Trophoblast cell (in vitro differentiated cells and primary cell): ENCODE measurements around the gene DNM3.

Experiments used
- DNase-seq, 2 donors: peaks; one replicate each; pipeline ENCODE4 v3.0.0-alpha.2; 2016
- H2AFZ ChIP-seq: 2 replicates; pipeline ENCODE4 v1.6.1; 2013; ENCODE audit warnings: low read length, moderate library complexity, mild to moderate bottlenecking; ENCODE audit not compliant: insufficient read depth, poor library complexity
- H2AK5ac ChIP-seq: 2 replicates; pipeline ENCODE4 v1.6.1; 2013; ENCODE audit warnings: mild to moderate bottlenecking, low read length
- H2BK120ac ChIP-seq: 2 replicates; pipeline ENCODE4 v1.6.1; 2013; ENCODE audit warnings: low read length, mild to moderate bottlenecking, moderate library complexity; ENCODE audit not compliant: insufficient read depth, poor library complexity
- H2BK12ac ChIP-seq: 2 replicates; pipeline ENCODE4 v1.6.1; 2013; ENCODE audit warnings: mild to moderate bottlenecking, low read length, moderate library complexity
- H2BK5ac ChIP-seq: 2 replicates; pipeline ENCODE4 v1.6.1; 2013; ENCODE audit warnings: low read length, low read depth, moderate library complexity, mild to moderate bottlenecking; ENCODE audit not compliant: poor library complexity
- H3K14ac ChIP-seq: 2 replicates; pipeline ENCODE4 v1.6.1; 2013; ENCODE audit warnings: mild to moderate bottlenecking, low read length
- H3K18ac ChIP-seq: 2 replicates; pipeline ENCODE4 v1.6.1; 2013; ENCODE audit warnings: mild to moderate bottlenecking, low read length
- H3K23ac ChIP-seq: 2 replicates; pipeline ENCODE4 v1.6.1; 2013; ENCODE audit warnings: low read length
- H3K27ac ChIP-seq: 2 replicates; pipeline ENCODE4 v1.5.1; 2013; ENCODE audit warnings: low read depth, mild to moderate bottlenecking, inconsistent platforms, low read length, moderate library complexity
- H3K27me3 ChIP-seq: 2 replicates; pipeline ENCODE4 v1.6.1; 2013; ENCODE audit warnings: inconsistent platforms, mild to moderate bottlenecking, low read length, moderate library complexity; ENCODE audit not compliant: insufficient read depth
- H3K36me3 ChIP-seq, 2 experiments: 1 replicate in 1 of 2; 2 replicates in 1 of 2; pipeline ENCODE4 v1.6.1; 2013; ENCODE audit warnings: low read length in 2 of 2, mild to moderate bottlenecking in 2 of 2, moderate library complexity in 1 of 2; ENCODE audit not compliant: insufficient read depth in 2 of 2, control insufficient read depth in 1 of 2
- H3K4ac ChIP-seq: 2 replicates; pipeline ENCODE4 v1.6.1; 2013; ENCODE audit warnings: low read depth, mild to moderate bottlenecking, low read length, moderate library complexity
- H3K4me1 ChIP-seq, 2 experiments: 1 replicate in 1 of 2; 2 replicates in 1 of 2; pipeline ENCODE4 v1.6.1; 2013; ENCODE audit warnings: low read length in 2 of 2, mild to moderate bottlenecking in 2 of 2, moderate library complexity in 1 of 2; ENCODE audit not compliant: insufficient read depth in 2 of 2, control insufficient read depth in 1 of 2
- H3K4me2 ChIP-seq: 2 replicates; pipeline ENCODE4 v1.6.1; 2013; ENCODE audit warnings: inconsistent platforms, mild to moderate bottlenecking, low read length, moderate library complexity
- H3K4me3 ChIP-seq: 2 replicates; pipeline ENCODE4 v1.5.1; 2013; ENCODE audit warnings: mild to moderate bottlenecking, low read depth, low read length, inconsistent platforms
- H3K79me1 ChIP-seq: one replicate; pipeline ENCODE4 v1.6.1; 2013; ENCODE audit warnings: low read length
- H3K79me2 ChIP-seq: 2 replicates; pipeline ENCODE4 v1.6.1; 2013; ENCODE audit warnings: low read length, mild to moderate bottlenecking; ENCODE audit not compliant: control insufficient read depth, insufficient read depth, poor library complexity
- H3K9ac ChIP-seq: 2 replicates; pipeline ENCODE4 v1.6.1; 2013; ENCODE audit warnings: mild to moderate bottlenecking, low read length
- H3K9me3 ChIP-seq: 2 replicates; pipeline ENCODE4 v1.6.1; 2013; ENCODE audit warnings: low read depth, mild to moderate bottlenecking, control low read depth, inconsistent platforms, low read length; ENCODE audit not compliant: insufficient read depth
- H4K12ac ChIP-seq: 2 replicates; pipeline ENCODE4 v1.6.1; 2013; ENCODE audit warnings: low read depth, mild to moderate bottlenecking, low read length, moderate library complexity
- H4K8ac ChIP-seq: 2 replicates; pipeline ENCODE4 v1.6.1; 2013; ENCODE audit warnings: low read depth, mild to moderate bottlenecking, low read length, moderate library complexity
- H4K91ac ChIP-seq: one replicate; pipeline ENCODE4 v1.6.1; 2013; ENCODE audit warnings: low read depth, mild to moderate bottlenecking, low read length, moderate library complexity
- WGBS: extraction: QIAGEN DNeasy Blood & Tissue Kit; methylation state at CpG from one replicate; pipeline ENCODE4 v1.1.7; 2013; ENCODE audit warnings: missing lambda C conversion rate; ENCODE audit not compliant: insufficient read length, insufficient coverage; ENCODE audit errors: extremely low coverage; 5-methylcytosine and 5-hydroxymethylcytosine counted together

Gene DNM3

DNA sequence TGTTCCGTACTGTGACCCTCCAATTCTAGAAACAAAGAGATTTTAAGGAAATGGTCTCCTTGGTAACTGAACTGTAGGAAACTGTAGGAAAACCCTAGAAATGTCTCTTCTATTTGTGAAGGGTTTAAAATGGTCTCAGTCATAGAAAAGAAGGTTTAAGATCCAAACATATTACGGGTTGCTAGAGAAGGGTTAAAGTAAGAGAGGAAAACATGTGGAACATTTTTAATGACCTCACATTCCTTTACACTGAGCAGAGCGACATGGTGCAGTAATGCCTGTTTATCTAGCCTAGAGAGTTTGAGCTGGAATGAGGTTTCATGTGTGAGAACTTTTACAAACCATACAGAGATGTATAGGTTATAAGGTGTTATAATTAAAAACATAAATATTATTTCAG lies 542.2 kb downstream of the DNM3 start:
- WGBS, result no CpG with 5 or more reads among the region's 3 CpGs
- Histone ChIP-seq H2BK120ac (no peak overlapping the region), H2AFZ (no peak overlapping the region)

GRCh38 chr1:172384656-172385055 lies 543.4 kb downstream of the DNM3 start:
- H3K27me3 ChIP-seq, result no peaks in the 10 kb centered on the region
- H3K18ac ChIP-seq, result no peak overlapping the region
- no CpG with 5 or more reads among the region's 1 CpG for WGBS

More for the DNA sequence above, 542.2 kb downstream of the DNM3 start:
- no peak overlapping the region for H3K27ac ChIP-seq
- H3K9ac ChIP-seq, result no peak overlapping the region
- no peak overlapping the region for H3K18ac ChIP-seq
- no peak overlapping the region for H2BK5ac ChIP-seq
- H3K23ac ChIP-seq, result no peak overlapping the region
- peaks cover 11% of the 10 kb centered on the region for H3K79me1 ChIP-seq
- no peak overlapping the region for H3K4ac ChIP-seq
- H3K9me3 ChIP-seq, result no peaks in the 10 kb centered on the region
- H2BK12ac ChIP-seq, result no peak overlapping the region
- no peak overlapping the region for H3K4me3 ChIP-seq
- no peaks in the 10 kb centered on the region for H3K36me3 ChIP-seq
- no peak overlapping the region for H3K14ac ChIP-seq
- H4K91ac ChIP-seq, result no peak overlapping the region
- peaks cover 0 to 6% of the 10 kb centered on the region in 2 experiments for H3K4me1 ChIP-seq
- no peak overlapping the region for H2AK5ac ChIP-seq
- DNase-seq, result peak in 1 of 2 donors; percentile 51
- no peak overlapping the region for H4K8ac ChIP-seq
- H3K27me3 ChIP-seq, result no peaks in the 10 kb centered on the region
- H3K4me2 ChIP-seq, result no peak overlapping the region
- H4K12ac ChIP-seq, result no peak overlapping the region
- H3K79me2 ChIP-seq, result no peaks in the 10 kb centered on the region

DNA sequence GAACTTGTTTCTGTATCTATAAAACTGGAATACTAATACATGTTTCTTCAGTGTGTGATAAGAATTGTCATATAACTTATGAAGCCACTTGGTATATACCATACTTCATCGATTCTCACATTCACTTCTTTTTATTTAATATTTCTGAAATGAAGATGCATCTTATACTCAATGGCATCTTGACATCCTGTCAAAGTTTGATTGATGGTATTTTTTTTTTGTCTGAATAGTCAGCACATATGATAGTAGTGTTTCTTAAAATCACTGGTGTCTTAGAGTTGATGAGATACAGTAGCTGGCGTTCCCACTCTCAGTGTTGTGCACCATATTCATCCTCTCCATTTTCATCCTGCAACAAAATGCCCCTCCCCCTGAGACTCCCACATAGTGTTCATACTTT lies 544.7 kb downstream of the DNM3 start:
- Histone ChIP-seq H4K8ac (no peak overlapping the region), H4K12ac (no peak overlapping the region), H3K27ac (no peak overlapping the region), H3K4me2 (no peak overlapping the region), H3K4me3 (no peak overlapping the region), H3K9ac (no peak overlapping the region), H3K4ac (no peak overlapping the region), H3K79me2 (no peaks in the 10 kb centered on the region), H3K36me3 (no peaks in the 10 kb centered on the region), H3K9me3 (no peaks in the 10 kb centered on the region), H2AFZ (no peak overlapping the region), H2BK12ac (no peak overlapping the region), H3K4me1 (peaks cover 3 to 14% of the 10 kb centered on the region in 2 experiments), H2AK5ac (no peak overlapping the region), H3K27me3 (no peaks in the 10 kb centered on the region), H3K14ac (no peak overlapping the region), H3K23ac (no peak overlapping the region), H3K18ac (no peak overlapping the region), H2BK120ac (no peak overlapping the region), H3K79me1 (peaks cover 16% of the 10 kb centered on the region), H2BK5ac (no peak overlapping the region), H4K91ac (no peak overlapping the region)
- DNase-seq, result no peak
- no CpG with 5 or more reads among the region's 2 CpGs for WGBS

More at GRCh38 chr1:172384656-172385055, 543.4 kb downstream of the DNM3 start:
- no peak overlapping the region for H4K91ac ChIP-seq
- no peak overlapping the region for H3K4me2 ChIP-seq
- H3K79me1 ChIP-seq, result peaks cover 12% of the 10 kb centered on the region
- no peak overlapping the region for H3K4ac ChIP-seq
- no peak overlapping the region for H2BK120ac ChIP-seq
- H4K12ac ChIP-seq, result no peak overlapping the region
- no peak overlapping the region for H3K14ac ChIP-seq
- H2AFZ ChIP-seq, result no peak overlapping the region
- DNase-seq, result no peak
- no peak overlapping the region for H3K23ac ChIP-seq
- H3K9ac ChIP-seq, result no peak overlapping the region
- H2BK12ac ChIP-seq, result no peak overlapping the region
- no peaks in the 10 kb centered on the region for H3K79me2 ChIP-seq
- no peaks in the 10 kb centered on the region for H3K9me3 ChIP-seq
- H4K8ac ChIP-seq, result no peak overlapping the region
- no peaks in the 10 kb centered on the region for H3K36me3 ChIP-seq
- peaks cover 0 to 6% of the 10 kb centered on the region in 2 experiments for H3K4me1 ChIP-seq
- H3K27ac ChIP-seq, result no peak overlapping the region
- no peak overlapping the region for H2AK5ac ChIP-seq
- no peak overlapping the region for H3K4me3 ChIP-seq
- H2BK5ac ChIP-seq, result no peak overlapping the region

DNA sequence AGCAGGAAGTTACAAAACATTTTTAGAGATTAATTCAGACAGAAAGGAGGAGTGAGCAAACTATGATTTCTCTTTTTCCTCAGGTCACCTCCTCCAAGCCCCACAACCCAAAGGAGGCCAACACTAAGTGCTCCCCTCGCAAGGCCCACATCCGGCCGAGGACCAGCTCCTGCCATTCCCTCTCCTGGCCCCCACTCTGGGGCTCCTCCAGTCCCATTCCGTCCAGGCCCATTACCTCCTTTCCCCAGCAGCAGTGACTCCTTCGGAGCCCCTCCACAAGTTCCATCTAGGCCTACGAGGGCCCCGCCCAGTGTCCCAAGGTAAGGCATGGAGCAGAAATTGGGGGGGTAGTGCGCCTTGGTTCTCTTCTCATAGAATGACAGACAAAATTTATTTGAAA lies 547.2 kb downstream of the DNM3 start:
- Histone ChIP-seq H2BK5ac (peak overlapping the region; percentile 63), H3K36me3 (no peaks in the 10 kb centered on the region), H2AFZ (peak overlapping the region; percentile 71), H2AK5ac (peak overlapping the region; percentile 54), H2BK120ac (peak overlapping the region; percentile 90), H3K27ac (no peak overlapping the region), H4K91ac (peak overlapping the region; percentile 68), H3K23ac (no peak overlapping the region), H3K27me3 (no peaks in the 10 kb centered on the region), H3K14ac (peak overlapping the region; percentile 84), H3K9ac (no peak overlapping the region), H3K4ac (no peak overlapping the region), H2BK12ac (peak overlapping the region; percentile 99), H3K4me1 (peaks cover 3 to 13% of the 10 kb centered on the region in 2 experiments), H3K4me3 (no peak overlapping the region), H3K4me2 (no peak overlapping the region), H4K8ac (peak overlapping the region; percentile 38), H3K9me3 (no peaks in the 10 kb centered on the region), H3K79me1 (peaks cover 13% of the 10 kb centered on the region), H3K18ac (peak overlapping the region; percentile 75), H4K12ac (peak overlapping the region; percentile 54), H3K79me2 (no peaks in the 10 kb centered on the region)
- no peak for DNase-seq
- WGBS, result no CpG with 5 or more reads among the region's 8 CpGs
